Vagina (tissue), 2 donors: Measurements from ENCODE around the gene CUL7.

ENCODE experiments used
- CTCF ChIP-seq, 3 experiments: fragments of 450-650 bp in 2 of 3; fragments of 200-600 bp in 1 of 3; sonication (generic) in 1 of 3; IDR thresholded peaks; one replicate each; pipeline ENCODE4 v1.5.1; 2017 to 2019; ENCODE audit warnings: antibody characterized with exemption in 3 of 3, mild to moderate bottlenecking in 2 of 3, moderate library complexity in 2 of 3
- POLR2A ChIP-seq, 2 donors: fragments of 450-650 bp; IDR thresholded peaks; one replicate each; pipeline ENCODE4 v1.6.1; 2017; ENCODE audit warnings: antibody characterized with exemption in 2 of 2, mild to moderate bottlenecking in 2 of 2, moderate library complexity in 2 of 2

- TF ChIP-seq CTCF (IDR thresholded peaks at IDR 0.05) (no peak), POLR2A (IDR thresholded peaks at IDR 0.05) (no peak)
Observed at GRCh38 chr6:43032326-43032725, 21.3 kb downstream of the CUL7 start.
